Sigmoid colon (tissue), 7 donors: ENCODE results near the gene TBX4. TPM values are rescaled to one million over a fixed set of nuclear protein-coding genes. Genes with fewer than 3 reads are reported as not detected.

ENCODE experiments used
- DNase-seq: peaks from one replicate; pipeline ENCODE4 v3.0.0-alpha.2; 2019
- H3K27ac ChIP-seq, 4 donors: fragments of 200-600 bp; sonication (generic); one replicate each; pipeline ENCODE4 v1.5.1; 2016 to 2019; ENCODE audit warnings: mild to moderate bottlenecking in 1 of 4
- H3K27me3 ChIP-seq, 3 donors: fragments of 200-600 bp; sonication (generic); one replicate each; pipeline ENCODE4 v1.5.1; 2019; ENCODE audit warnings: mild to moderate bottlenecking in 1 of 3
- H3K36me3 ChIP-seq, 4 donors: fragments of 200-600 bp; sonication (generic); one replicate each; pipeline ENCODE4 v1.5.1; 2016 to 2019
- H3K4me1 ChIP-seq, 4 donors: fragments of 200-600 bp; sonication (generic); one replicate each; pipeline ENCODE4 v1.5.1; 2017 to 2019
- H3K4me3 ChIP-seq, 4 donors: fragments of 200-600 bp; sonication (generic); one replicate each; pipeline ENCODE4 v1.5.1; 2017 to 2019; ENCODE audit warnings: mild to moderate bottlenecking in 2 of 4, moderate library complexity in 1 of 4
- H3K9me3 ChIP-seq, 4 donors: fragments of 200-600 bp in 3 of 4; sonication (generic) in 3 of 4; one replicate each; pipeline versions ENCODE4 v1.5.1 to v1.6.1; 2013 to 2019
- CTCF ChIP-seq, 4 experiments: fragments of 450-650 bp in 3 of 4; fragments of 200-600 bp in 1 of 4; IDR thresholded peaks; one replicate each; pipeline ENCODE4 v1.5.1; 2016 to 2019; ENCODE audit warnings: antibody characterized with exemption in 4 of 4, mild to moderate bottlenecking in 3 of 4, moderate library complexity in 2 of 4
- EP300 ChIP-seq, 4 donors: sonication (generic); formaldehyde crosslinking; IDR thresholded peaks; one replicate each; pipeline ENCODE4 v1.6.1; 2017; ENCODE audit warnings: antibody characterized with exemption in 4 of 4
- POLR2A ChIP-seq, 2 donors: fragments of 450-650 bp; IDR thresholded peaks; one replicate each; pipeline ENCODE4 v1.6.1; 2016; ENCODE audit warnings: antibody characterized with exemption in 2 of 2, mild to moderate bottlenecking in 2 of 2, moderate library complexity in 2 of 2
- POLR2AphosphoS5 ChIP-seq, 4 donors: sonication (generic); formaldehyde crosslinking; IDR thresholded peaks; one replicate each; pipeline ENCODE4 v1.6.1; 2017; ENCODE audit warnings: antibody characterized with exemption in 4 of 4
- WGBS, 2 donors: extraction: QIAGEN DNeasy Blood & Tissue Kit; methylation state at CpG; one replicate each; pipeline ENCODE4 v1.1.7; 2013; 5-methylcytosine and 5-hydroxymethylcytosine counted together
- intact Hi-C: fragments of 100-400 bp; cut with DNase I; formaldehyde crosslinking; loops from one replicate; pipeline ENCODE4 v1.15.1; 2023
- polyA plus RNA-seq, 3 donors: library from polyadenylated mRNA; stranded (reverse); fragments of 200-250 nt; gene quantifications; one replicate each; pipeline ENCODE4 v1.2.3, GENCODE V29; 2013
- total RNA-seq, 4 donors: library from RNA; depleted of rRNA; stranded (reverse); fragments of >200 nt; gene quantifications; one replicate each; pipeline ENCODE4 v1.1.0, GENCODE V29; 2016
- donor health status: healthy with polysubstance abuse.
- donor health status: Bipolar disorder and iron deficiency.
- donor health status: healthy.

TBX4 gene
- total and polyA plus RNA-seq, 7 donors, result not detected

GRCh38 chr17:61485067-61485775 lies 33.0 kb downstream of the TBX4 start:
- no peaks in the 10 kb centered on the region for H3K9me3 ChIP-seq
- H3K27ac ChIP-seq, result no peak overlapping the region
- WGBS, 2 donors, result 90 to 91% methylated on average over 8 of the region's 8 CpGs
- no peak for DNase-seq
- peaks cover 0 to 2% (median under 1%) of the 10 kb centered on the region in 4 donors for H3K4me1 ChIP-seq
- no peaks in the 10 kb centered on the region for H3K36me3 ChIP-seq
- intact Hi-C loops, result loop anchor here (10.0 kb wide), 1 partner anchor 1540 kb away; no protein-coding TSS in a partner anchor
- no peak for TF ChIP-seq EP300 (IDR thresholded peaks at IDR 0.05)
- TF ChIP-seq POLR2AphosphoS5 (IDR thresholded peaks at IDR 0.05), result no peak
- TF ChIP-seq CTCF (IDR thresholded peaks at IDR 0.05), result no peak
- TF ChIP-seq POLR2A (IDR thresholded peaks at IDR 0.05), result no peak
- no peak overlapping the region for H3K4me3 ChIP-seq
- no peaks in the 10 kb centered on the region for H3K27me3 ChIP-seq

GRCh38 chr17:61486135-61487120 lies 34.2 kb downstream of the TBX4 start:
- 81 to 89% methylated on average over 22 of the region's 22 CpGs for WGBS, 2 donors
- peaks cover 0 to 10% (median 7%) of the 10 kb centered on the region in 4 donors for H3K4me1 ChIP-seq
- no peaks in the 10 kb centered on the region for H3K9me3 ChIP-seq
- no peak overlapping the region for H3K4me3 ChIP-seq
- no peak for DNase-seq
- intact Hi-C loops, result loop anchor here (10.0 kb wide), 1 partner anchor 1538 kb away; no protein-coding TSS in a partner anchor
- no peaks in the 10 kb centered on the region for H3K36me3 ChIP-seq
- TF ChIP-seq EP300 (IDR thresholded peaks at IDR 0.05), result no peak
- TF ChIP-seq POLR2AphosphoS5 (IDR thresholded peaks at IDR 0.05), result no peak
- no peak for TF ChIP-seq POLR2A (IDR thresholded peaks at IDR 0.05)
- TF ChIP-seq CTCF (IDR thresholded peaks at IDR 0.05), result no peak
- H3K27me3 ChIP-seq, result no peaks in the 10 kb centered on the region
- no peak overlapping the region for H3K27ac ChIP-seq

- no peaks in the 10 kb centered on the region for H3K27me3 ChIP-seq
- TF ChIP-seq CTCF (IDR thresholded peaks at IDR 0.05), result no peak
- no peak for TF ChIP-seq POLR2AphosphoS5 (IDR thresholded peaks at IDR 0.05)
- TF ChIP-seq POLR2A (IDR thresholded peaks at IDR 0.05), result no peak
- TF ChIP-seq EP300 (IDR thresholded peaks at IDR 0.05), result no peak
- no peak overlapping the region for H3K4me3 ChIP-seq
- intact Hi-C loops, result loop anchor here (10.0 kb wide), 1 partner anchor 1537 kb away; no protein-coding TSS in a partner anchor
- H3K36me3 ChIP-seq, result no peaks in the 10 kb centered on the region
- WGBS, 2 donors, result 89 to 93% methylated on average over 28 of the region's 28 CpGs
- H3K9me3 ChIP-seq, result no peaks in the 10 kb centered on the region
- H3K4me1 ChIP-seq, result peaks cover 0 to 13% (median 8%) of the 10 kb centered on the region in 4 donors
- DNase-seq, result no peak
- no peak overlapping the region for H3K27ac ChIP-seq
These were observed 35.2 kb downstream of the TBX4 start for GRCh38 chr17:61487161-61487988.

GRCh38 chr17:61487989-61488595 lies 35.9 kb downstream of the TBX4 start:
- Histone ChIP-seq H3K27me3 (no peaks in the 10 kb centered on the region), H3K4me1 (peaks cover 0 to 20% (median 14%) of the 10 kb centered on the region in 4 donors), H3K27ac (no peak overlapping the region), H3K9me3 (no peaks in the 10 kb centered on the region), H3K36me3 (no peaks in the 10 kb centered on the region), H3K4me3 (no peak overlapping the region)
- no peak for DNase-seq
- intact Hi-C loops, result loop anchor here (10.0 kb wide), 1 partner anchor 1537 kb away; no protein-coding TSS in a partner anchor
- no peak for TF ChIP-seq POLR2A (IDR thresholded peaks at IDR 0.05)
- TF ChIP-seq CTCF (IDR thresholded peaks at IDR 0.05), result no peak
- no peak for TF ChIP-seq POLR2AphosphoS5 (IDR thresholded peaks at IDR 0.05)
- TF ChIP-seq EP300 (IDR thresholded peaks at IDR 0.05), result no peak
- WGBS, 2 donors, result 87 to 91% methylated on average over 9 of the region's 9 CpGs
